ENCODE measurements around the gene HIGD1B. TPM values are rescaled to one million over a fixed set of nuclear protein-coding genes. Genes with fewer than 3 reads are reported as not detected.

Gene HIGD1B
- polyA plus RNA-seq, 4 donors = 1.1 to 2.1 (median 1.2) TPM

DNA sequence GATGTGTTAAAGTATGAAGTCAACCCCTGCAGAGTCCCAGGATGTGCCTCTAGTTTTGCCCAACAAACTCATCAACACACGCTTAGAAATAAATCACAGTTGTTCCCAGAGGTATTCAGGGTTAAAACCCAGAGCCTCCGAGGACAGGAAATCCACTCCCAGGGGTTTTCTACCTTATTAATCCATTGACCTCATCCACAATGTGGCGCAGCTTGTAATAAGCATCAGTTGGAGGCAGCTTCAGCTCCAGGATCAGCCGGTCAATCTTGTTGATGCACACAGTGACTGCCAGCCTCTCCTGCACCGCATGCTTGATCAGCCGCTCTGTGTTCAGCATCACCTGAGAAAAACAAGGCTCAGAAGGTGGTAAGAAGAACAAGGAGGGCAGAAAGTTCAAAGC, 28.1 kb downstream of the HIGD1B start:
- DNase-seq (ENCODE audit: low read depth in 4 of 4, low spot score in 3 of 4) = no peak

DNA sequence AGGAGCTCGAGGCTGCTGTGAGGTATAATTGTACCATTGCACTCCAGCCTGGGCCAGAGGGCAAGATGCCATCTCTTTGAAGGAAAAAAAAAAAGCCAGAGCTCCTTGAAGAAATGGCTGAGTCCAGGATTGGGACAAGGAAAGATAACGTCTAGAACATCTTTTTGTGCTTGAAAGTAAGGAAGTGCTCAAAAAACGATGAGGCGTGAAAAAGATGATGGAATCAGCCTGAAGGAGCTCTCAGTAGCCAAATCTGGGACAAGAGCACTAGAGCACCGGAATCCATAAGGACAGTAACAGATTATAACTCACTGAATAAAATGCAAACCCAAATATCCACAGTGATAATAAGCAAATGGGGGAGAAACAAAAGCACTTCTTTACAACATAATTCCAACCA, 29.4 kb downstream of the HIGD1B start:
- DNase-seq (ENCODE audit: low read depth in 4 of 4, low spot score in 3 of 4) = no peak

DNA sequence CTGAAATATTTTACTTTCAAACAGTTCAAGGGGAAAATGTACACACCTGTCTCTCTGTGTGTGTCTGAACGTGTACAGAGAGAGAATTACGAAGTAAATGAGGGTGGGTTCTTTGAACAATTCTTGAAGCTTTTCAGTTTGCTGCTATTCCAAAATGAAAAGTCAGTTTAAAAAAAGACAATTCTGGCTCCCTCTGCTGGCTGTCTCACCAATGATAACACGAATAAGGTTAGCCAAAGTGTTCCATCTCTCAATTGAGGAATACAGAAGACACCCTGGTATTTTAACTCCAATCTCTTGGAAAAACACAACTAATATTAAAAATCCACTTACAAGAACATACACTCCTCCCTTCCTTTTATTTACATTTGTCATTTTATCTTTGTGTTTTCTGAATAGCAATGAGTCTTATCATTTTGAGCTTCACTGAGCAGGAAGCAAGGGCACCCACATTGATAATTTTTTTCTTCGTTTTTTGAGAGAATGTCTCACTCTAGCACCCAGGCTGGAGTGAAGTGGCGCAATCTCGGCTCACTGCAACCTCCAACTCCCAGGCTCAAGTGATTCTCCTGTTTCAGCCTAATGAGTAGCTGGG, 31.0 kb downstream of the HIGD1B start:
- peak in 1 of 4 donors; percentile 18 for DNase-seq (ENCODE audit: low read depth in 4 of 4, low spot score in 3 of 4)

DNA sequence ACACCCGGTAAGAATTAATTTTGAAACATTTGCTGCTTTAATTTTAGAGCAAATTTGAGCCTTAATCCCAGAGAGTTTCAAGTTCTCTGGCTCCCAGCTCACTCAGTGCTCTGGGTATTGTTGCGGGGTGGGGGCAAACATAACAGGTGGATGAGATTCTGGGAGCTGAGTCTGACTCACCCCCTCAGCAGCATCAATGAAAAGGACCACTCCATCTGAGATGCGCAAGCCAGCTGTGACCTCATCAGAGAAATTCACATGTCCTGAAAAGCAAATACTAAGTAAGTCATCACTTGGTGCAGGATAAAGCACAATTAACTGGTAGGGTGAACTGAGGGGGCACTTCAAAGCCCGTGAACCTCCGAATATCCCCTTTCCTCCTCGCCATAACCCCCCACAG, 31.7 kb downstream of the HIGD1B start:
- no peak for DNase-seq (ENCODE audit: low read depth in 4 of 4, low spot score in 3 of 4)

DNA sequence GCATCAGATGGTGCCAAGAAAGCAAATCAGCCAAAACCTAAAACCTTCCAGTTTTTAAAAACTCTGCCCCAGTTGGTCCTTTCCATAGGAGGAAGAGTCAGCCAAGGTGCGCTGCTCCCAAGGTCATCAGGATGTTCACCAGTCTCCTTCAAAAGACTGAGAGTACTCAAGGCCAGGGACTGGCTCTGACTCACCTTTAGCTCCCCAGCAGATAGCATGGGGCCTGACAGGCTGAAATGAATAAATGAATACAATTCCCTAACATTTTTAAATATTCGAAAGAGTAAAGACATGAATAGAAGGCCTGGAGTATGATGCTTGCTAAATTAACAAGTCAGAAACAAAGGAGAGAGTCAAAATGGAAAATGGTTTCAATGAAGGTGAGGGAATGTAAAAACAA, 32.4 kb downstream of the HIGD1B start:
- no peak for DNase-seq (ENCODE audit: low read depth in 4 of 4, low spot score in 3 of 4)

DNA sequence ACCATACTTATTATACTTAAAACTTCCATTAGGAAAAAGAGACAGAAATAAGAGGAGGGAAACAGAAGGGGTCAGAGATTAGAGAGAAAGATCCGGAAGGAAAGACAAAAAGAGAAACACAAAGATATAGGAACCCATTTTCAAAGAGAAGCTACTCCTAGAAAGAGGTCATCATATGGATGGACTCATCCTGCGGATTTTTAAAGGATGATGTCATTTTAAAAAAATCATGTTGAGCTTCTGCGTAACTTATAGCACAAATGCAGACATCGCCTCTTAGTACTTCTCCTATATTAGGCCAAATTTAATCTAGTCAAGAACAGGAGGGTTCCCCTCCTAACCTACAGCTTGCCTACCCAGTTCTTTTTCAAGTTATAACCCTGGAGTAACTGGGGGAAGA, 33.5 kb downstream of the HIGD1B start:
- no peak for DNase-seq (ENCODE audit: low read depth in 4 of 4, low spot score in 3 of 4)

DNA sequence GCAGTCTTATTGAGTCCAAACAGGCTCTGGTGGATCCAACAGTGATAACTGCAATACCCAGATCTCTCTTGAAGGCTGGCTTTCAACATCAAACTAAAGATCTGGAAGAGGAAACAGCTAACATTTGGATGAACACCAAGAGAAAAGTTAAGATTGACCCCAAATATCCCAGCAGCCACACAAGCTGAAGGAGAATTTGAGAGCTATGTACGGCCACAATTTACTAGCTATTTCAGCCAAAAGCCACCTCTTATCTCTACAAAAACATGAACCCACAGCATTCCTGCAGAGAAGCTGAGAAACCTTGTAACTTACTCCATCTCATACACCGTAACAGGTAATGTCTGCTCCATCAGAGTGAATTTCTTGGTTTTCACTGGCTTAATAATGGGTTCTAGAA, 37.3 kb downstream of the HIGD1B start:
- DNase-seq (ENCODE audit: low read depth in 4 of 4, low spot score in 3 of 4) = no peak

DNA sequence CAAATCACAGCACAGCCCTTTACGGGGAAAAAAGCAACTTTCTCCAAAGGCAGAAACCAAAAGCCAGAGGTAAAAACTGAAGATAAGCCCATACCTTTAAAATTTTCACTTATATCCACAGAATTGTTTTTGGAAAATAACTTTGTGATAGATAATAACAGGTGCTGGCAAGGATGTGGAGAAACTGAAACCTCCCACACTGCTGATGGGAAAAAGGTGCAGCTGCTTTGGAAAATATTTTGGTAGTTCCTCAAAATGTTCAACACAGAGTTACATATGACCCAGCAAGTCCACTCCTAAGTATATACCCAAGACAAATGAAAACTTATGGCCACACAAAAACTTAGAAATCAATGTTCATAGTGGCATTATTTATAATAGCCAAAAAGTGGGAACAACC, 39.3 kb downstream of the HIGD1B start:
- DNase-seq (ENCODE audit: low read depth in 4 of 4, low spot score in 3 of 4) = no peak

DNA sequence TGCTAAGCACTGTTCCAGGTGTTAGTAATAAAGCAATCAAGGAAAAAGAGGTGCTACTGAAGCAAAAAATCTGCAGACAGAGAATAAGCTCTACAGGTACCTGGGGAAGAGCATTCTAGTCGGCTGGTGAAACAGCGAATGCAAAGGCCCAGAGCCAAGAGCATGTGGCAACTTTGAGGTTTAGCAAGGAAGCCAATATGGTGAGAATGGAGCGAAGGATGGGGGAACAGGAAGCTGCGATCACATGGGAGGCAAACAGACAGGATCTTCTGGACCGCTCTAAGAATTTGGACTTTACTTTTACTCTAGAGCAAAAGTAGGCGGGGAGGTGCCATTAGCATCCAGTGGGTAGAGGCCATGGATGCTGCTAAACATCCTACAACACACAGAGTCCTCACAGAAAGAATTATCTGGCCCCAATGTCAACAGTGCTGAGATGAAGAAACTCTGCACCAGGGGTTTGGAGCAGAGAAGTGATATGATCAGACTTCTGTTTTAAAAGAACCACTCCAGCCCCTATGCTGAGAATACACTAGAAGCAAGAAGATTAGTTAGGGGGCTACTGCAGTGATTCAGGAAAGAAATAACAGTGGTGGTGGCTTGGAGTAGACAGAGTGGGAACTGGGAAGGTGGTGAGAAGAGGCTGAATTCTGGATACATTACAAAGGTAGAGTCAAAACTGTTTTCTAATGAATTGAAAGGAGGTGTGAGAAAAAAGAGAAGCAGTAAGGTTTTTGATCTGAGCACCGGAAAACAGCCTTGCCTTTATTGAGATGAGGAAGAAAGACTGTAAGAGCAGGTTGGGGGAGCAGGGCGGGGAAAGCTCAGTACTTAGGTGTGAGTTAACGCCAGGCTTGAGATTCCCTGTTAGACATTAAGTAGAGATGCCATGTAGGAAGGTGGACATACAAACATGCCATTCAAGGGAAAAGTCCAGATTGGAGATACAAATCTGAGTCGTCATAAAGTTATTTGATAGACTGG, 40.6 kb downstream of the HIGD1B start:
- no peak for DNase-seq (ENCODE audit: low read depth in 4 of 4, low spot score in 3 of 4)

DNA sequence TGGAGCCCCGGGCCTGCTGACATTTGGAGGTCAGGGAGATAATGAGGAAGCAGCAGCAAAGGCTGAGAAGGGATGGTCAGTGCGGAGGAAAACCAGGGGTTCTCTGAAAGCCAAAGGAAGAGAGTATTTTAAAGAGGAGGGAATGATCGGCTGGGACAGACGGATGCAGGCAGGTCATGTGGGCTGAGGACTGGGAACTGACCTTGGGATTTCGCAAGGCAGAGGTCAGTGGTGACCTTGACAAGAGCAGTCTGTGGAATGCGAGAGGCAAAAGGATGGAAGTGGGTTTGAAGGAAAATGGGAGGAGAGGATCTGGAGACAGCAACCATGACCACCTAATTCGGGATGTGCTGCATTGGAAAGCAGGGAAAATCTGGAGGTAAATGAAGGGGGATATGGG, 41.3 kb downstream of the HIGD1B start:
- DNase-seq (ENCODE audit: low read depth in 4 of 4, low spot score in 3 of 4) = no peak

DNA sequence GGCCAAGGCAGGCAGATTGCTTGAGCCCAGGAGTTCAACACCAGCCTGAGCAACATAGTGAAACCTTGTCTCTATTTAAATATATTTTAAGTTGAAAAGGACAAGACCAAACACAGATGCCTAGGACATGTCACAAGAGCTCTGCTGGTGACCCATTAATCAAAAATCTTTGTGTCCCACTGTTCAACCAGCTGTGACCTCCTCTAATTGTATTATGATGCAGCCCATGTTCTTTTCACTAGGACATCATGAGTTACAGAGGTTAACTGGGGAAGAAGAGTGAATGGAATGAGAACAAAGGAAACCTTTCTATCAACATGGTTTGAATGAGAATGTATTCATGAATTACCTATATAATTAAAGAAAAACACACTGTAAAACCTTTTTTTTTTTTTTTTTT, 44.6 kb downstream of the HIGD1B start:
- DNase-seq (ENCODE audit: low read depth in 4 of 4, low spot score in 3 of 4) = no peak

DNA sequence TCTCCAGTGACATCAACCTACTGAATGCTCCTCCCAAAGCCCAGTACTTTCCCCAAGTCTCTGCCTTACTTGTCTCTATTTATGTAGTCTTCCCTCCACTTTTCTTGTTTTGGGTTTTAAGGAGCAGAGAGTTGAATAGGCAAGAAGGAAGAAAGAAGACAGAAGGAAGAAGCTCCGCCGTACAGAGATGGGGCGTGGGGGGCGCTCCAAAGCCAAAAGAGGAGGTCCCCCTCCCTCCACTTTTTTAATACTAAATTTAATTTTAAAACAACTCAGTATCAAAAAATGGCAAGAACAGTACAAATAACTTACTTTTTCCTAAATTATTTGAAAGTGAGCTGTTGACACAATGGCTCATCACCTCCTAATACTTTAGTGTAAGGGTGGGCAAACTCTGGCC, 47.0 kb downstream of the HIGD1B start:
- no peak for DNase-seq (ENCODE audit: low read depth in 4 of 4, low spot score in 3 of 4)

DNA sequence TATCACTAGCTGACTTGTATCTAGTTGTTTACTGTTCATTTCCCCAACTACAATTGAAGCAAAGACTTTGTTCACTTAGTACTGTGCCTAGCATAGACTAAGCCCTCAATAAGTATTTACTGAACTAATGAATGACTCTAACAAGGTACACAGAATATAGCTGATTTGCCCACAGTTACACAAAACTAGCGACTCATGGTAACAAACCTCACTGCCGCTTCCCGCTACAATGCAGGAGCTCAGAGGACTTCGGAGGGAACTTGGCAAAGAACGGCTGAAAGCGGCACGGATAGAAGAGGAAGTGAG, 51.0 kb downstream of the HIGD1B start:
- DNase-seq (ENCODE audit: low read depth in 4 of 4, low spot score in 3 of 4) = no peak

DNA sequence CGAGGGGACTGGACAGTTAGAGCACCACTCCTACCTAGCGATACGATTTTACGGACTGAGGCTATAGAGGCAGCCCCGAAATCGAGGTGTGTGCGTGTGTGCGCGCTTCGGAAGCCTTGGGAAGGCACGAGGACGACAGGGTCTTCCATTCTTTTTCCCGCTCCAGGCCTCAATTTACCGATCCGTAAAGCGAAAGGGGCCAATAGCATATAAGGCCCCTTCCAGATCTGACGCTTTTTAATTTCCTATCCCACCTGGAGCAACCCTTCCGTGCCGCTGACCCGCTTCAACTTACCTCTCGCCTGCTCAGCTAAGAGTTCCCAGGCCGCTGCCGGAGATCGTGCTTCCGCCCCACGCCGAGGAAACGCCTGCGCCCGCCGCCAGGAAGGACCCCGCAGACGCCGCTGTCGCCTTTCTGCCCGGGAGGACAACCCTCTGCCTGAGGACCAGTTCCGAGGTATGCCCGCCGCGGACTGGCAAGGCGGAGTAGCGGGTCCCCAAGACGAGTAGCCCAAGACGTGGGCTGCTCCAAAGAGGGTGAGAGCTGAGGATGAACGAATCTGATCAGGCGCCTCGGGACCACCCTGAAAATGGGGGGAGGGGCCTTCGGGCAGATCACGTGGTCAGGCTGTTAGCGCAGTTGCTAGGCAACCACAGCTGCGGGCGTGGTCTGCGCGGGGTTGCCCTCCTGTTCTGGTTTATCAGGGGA, 51.5 kb downstream of the HIGD1B start, which contains the start of gene EFTUD2:
TSS of gene EFTUD2 (minus strand) at position 372 of the 709 bp plus-strand sequence. CDS start 4,924 bp downstream, outside the sequence.
- peak; percentile 79 to 89 (median 85) for DNase-seq (ENCODE audit: low read depth in 4 of 4, low spot score in 3 of 4)

Other genes starting within 250 kb of the HIGD1B start
- 1 to 10 TPM in 3 of 4 donors, under 1 TPM in 1; 1.00 to 2.9 (median 1.9) TPM for gene MEIOC, start 191.4 kb upstream of the HIGD1B start, polyA plus RNA-seq (ENCODE audit: insufficient read length in 4 of 4)
- 10 to 100 TPM; 21.4 to 37.5 (median 34.8) TPM for gene CCDC43, start 158.1 kb upstream of the HIGD1B start, polyA plus RNA-seq (ENCODE audit: insufficient read length in 4 of 4)
- 10 to 100 TPM in 2 of 4 donors, 1 to 10 TPM in 2; 7.8 to 21.8 (median 11.6) TPM for gene DBF4B, start 139.2 kb upstream of the HIGD1B start, polyA plus RNA-seq (ENCODE audit: insufficient read length in 4 of 4)
- 1 to 10 TPM; 1.6 to 5.3 (median 3.5) TPM for gene ADAM11, start 88.9 kb upstream of the HIGD1B start, polyA plus RNA-seq (ENCODE audit: insufficient read length in 4 of 4)
- 10 to 100 TPM; 23.7 to 32.4 (median 25.0) TPM for gene GJC1, start 17.6 kb upstream of the HIGD1B start, polyA plus RNA-seq (ENCODE audit: insufficient read length in 4 of 4)
- gene EFTUD2, start 51.6 kb downstream of the HIGD1B start, polyA plus RNA-seq (ENCODE audit: insufficient read length in 4 of 4) = 100 to 1,000 TPM in 3 of 4 donors, 10 to 100 TPM in 1; 79.4 to 119 (median 110) TPM
- gene GFAP, start 67.6 kb downstream of the HIGD1B start, polyA plus RNA-seq (ENCODE audit: insufficient read length in 4 of 4) = 1 to 10 TPM in 1 of 4 donors, under 1 TPM in 3; 0.35 to 1.3 (median 0.67) TPM
- gene KIF18B, start 99.9 kb downstream of the HIGD1B start, polyA plus RNA-seq (ENCODE audit: insufficient read length in 4 of 4) = 10 to 100 TPM in 3 of 4 donors, 1 to 10 TPM in 1; 9.9 to 18.8 (median 12.4) TPM
- gene C1QL1, start 120.4 kb downstream of the HIGD1B start, polyA plus RNA-seq (ENCODE audit: insufficient read length in 4 of 4) = 1 to 10 TPM; 1.7 to 3.6 (median 2.2) TPM
- 10 to 100 TPM; 42.4 to 58.4 (median 53.4) TPM for gene DCAKD, start 203.7 kb downstream of the HIGD1B start, polyA plus RNA-seq (ENCODE audit: insufficient read length in 4 of 4)
- 10 to 100 TPM; 53.6 to 83.3 (median 65.3) TPM for gene NMT1, start 213.4 kb downstream of the HIGD1B start, polyA plus RNA-seq (ENCODE audit: insufficient read length in 4 of 4)